Measurements from ENCODE around the gene RAD18. TPM values are rescaled to one million over a fixed set of nuclear protein-coding genes. Genes with fewer than 3 reads are reported as not detected.

The RAD18 gene
- total RNA-seq, 2 experiments from 2014 or later, result 39.9 to 44.8 TPM

DNA sequence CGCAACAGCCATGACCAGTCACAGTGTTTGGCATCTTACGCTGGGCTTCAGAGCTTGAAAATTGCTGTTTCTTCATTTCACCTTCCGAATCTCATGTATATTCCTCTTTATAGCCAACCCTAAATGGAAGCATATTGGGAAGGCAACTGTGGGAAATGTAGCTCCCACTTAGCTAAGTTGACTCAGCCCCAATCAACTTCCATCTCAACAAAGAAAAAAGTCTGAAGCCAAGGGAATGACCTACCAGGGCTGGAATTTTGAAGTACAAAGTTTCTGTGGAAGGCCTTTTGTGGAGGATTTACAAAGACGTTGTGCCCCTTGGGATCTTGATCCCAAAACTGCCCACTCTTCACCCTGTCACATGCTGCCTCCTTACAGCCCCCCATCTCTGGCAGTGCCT lies 108.6 kb downstream of the RAD18 start:
- H3K4me2 ChIP-seq (ENCODE audit: low read length), result no peak overlapping the region
- no peak overlapping the region for H3K27ac ChIP-seq (ENCODE audit: low read depth, low read length, poor library complexity, severe bottlenecking)
- no peaks in the 10 kb centered on the region for H3K4me1 ChIP-seq (ENCODE audit: insufficient read depth, low read length, poor library complexity, severe bottlenecking)
- CTCF ChIA-PET (ENCODE audit: unreplicated experiment), result no interaction called here
- no peaks in the 10 kb centered on the region for H3K79me2 ChIP-seq (ENCODE audit: insufficient read depth, low read depth, low read length)
- H4K20me1 ChIP-seq (ENCODE audit: insufficient read depth, low read length), result no peaks in the 10 kb centered on the region
- no peak overlapping the region for H3K4me3 ChIP-seq (ENCODE audit: low read depth, low read length, poor library complexity, severe bottlenecking)
- POLR2A ChIA-PET, result interaction anchor here (1.2 kb wide), 1 partner anchor 23 kb away, joined by 3 read pairs; no protein-coding TSS in a partner anchor
- intact Hi-C loops (cut with micrococcal nuclease; ENCODE audit: unreplicated experiment), result no loop called here
- H2AFZ ChIP-seq (ENCODE audit: low read length), result no peak overlapping the region
- no peaks in the 10 kb centered on the region for H3K9me3 ChIP-seq (ENCODE audit: low read length)
- no peaks in the 10 kb centered on the region for H3K36me3 ChIP-seq (ENCODE audit: insufficient read depth, low read length)
- no TSS peak for BruUV-seq (replicated peaks)
- H3K9me2 ChIP-seq (ENCODE audit: insufficient read depth, low read length), result no peaks in the 10 kb centered on the region
- TF ChIP-seq CTCF (conservative IDR thresholded peaks at IDR 0.05; ENCODE audit: low read length), result no peak
- TF ChIP-seq EZH2phosphoT487 (IDR thresholded peaks at IDR 0.05; ENCODE audit: borderline replicate concordance, low read depth, low read length), result no peak
- DNase-seq (ENCODE audit: low spot score), result no peak

DNA sequence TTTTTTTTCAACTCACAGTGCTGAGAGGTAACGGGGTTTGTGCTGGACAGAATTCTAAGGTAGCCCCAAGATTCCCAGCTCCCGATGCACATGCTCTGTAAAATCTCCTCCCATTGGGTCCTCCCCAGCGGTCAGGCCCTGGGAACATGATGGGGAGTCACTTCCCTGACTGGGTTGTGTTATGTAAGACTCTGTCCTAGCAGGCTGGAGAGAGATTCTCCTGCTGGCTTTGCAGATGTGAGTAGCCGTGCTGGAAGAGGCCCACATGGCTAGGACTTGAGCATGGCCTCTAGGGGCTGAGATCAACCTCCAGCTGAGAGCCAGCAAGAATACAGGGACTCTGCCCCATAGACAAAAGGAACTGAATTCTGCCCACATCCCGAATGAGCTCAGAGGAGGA lies 110.2 kb downstream of the RAD18 start:
- no TSS peak for BruUV-seq (replicated peaks)
- Histone ChIP-seq H3K27ac (ENCODE audit: low read depth, low read length, poor library complexity, severe bottlenecking) (no peak overlapping the region), H3K4me2 (ENCODE audit: low read length) (no peak overlapping the region), H3K9me2 (ENCODE audit: insufficient read depth, low read length) (no peaks in the 10 kb centered on the region), H3K4me3 (ENCODE audit: low read depth, low read length, poor library complexity, severe bottlenecking) (no peak overlapping the region), H4K20me1 (ENCODE audit: insufficient read depth, low read length) (no peaks in the 10 kb centered on the region), H3K4me1 (ENCODE audit: insufficient read depth, low read length, poor library complexity, severe bottlenecking) (no peaks in the 10 kb centered on the region), H3K9me3 (ENCODE audit: low read length) (no peaks in the 10 kb centered on the region), H3K79me2 (ENCODE audit: insufficient read depth, low read depth, low read length) (no peaks in the 10 kb centered on the region), H3K36me3 (ENCODE audit: insufficient read depth, low read length) (no peaks in the 10 kb centered on the region), H2AFZ (ENCODE audit: low read length) (no peak overlapping the region)
- no peak for TF ChIP-seq CTCF (conservative IDR thresholded peaks at IDR 0.05; ENCODE audit: low read length)
- TF ChIP-seq EZH2phosphoT487 (IDR thresholded peaks at IDR 0.05; ENCODE audit: borderline replicate concordance, low read depth, low read length), result no peak
- intact Hi-C loops (cut with micrococcal nuclease; ENCODE audit: unreplicated experiment), result no loop called here
- DNase-seq (ENCODE audit: low spot score), result no peak
- CTCF ChIA-PET (ENCODE audit: unreplicated experiment), result no interaction called here
- POLR2A ChIA-PET, result no interaction called here

DNA sequence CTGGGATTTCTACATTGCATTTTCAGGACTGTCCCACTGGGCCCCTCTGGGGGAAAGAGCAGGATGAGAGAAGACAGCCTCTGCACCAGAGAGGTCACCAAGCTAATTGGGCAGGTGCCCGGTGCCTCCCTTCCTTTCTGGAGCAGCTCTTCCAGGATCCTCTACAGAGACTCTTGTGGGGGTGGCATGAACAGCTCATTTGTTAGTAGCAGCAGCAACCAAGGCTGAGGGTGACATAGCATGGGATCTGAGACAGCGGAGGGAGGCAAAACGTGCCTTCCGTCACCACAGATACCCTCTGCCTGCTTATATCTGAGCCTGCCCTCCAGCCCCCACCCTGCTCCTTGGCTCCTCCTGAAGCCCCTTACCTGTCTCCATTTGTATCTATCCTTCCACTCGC lies 110.8 kb downstream of the RAD18 start:
- no peaks in the 10 kb centered on the region for H3K36me3 ChIP-seq (ENCODE audit: insufficient read depth, low read length)
- DNase-seq (ENCODE audit: low spot score), result no peak

More for the DNA sequence above, 110.8 kb downstream of the RAD18 start:
- intact Hi-C loops (cut with micrococcal nuclease; ENCODE audit: unreplicated experiment), result no loop called here
- no TSS peak for BruUV-seq (replicated peaks)
- Histone ChIP-seq H3K4me1 (ENCODE audit: insufficient read depth, low read length, poor library complexity, severe bottlenecking) (no peaks in the 10 kb centered on the region), H3K4me2 (ENCODE audit: low read length) (no peak overlapping the region), H3K9me3 (ENCODE audit: low read length) (no peaks in the 10 kb centered on the region), H4K20me1 (ENCODE audit: insufficient read depth, low read length) (no peaks in the 10 kb centered on the region), H3K4me3 (ENCODE audit: low read depth, low read length, poor library complexity, severe bottlenecking) (no peak overlapping the region), H3K9me2 (ENCODE audit: insufficient read depth, low read length) (no peaks in the 10 kb centered on the region), H3K79me2 (ENCODE audit: insufficient read depth, low read depth, low read length) (no peaks in the 10 kb centered on the region), H2AFZ (ENCODE audit: low read length) (no peak overlapping the region), H3K27ac (ENCODE audit: low read depth, low read length, poor library complexity, severe bottlenecking) (no peak overlapping the region)
- TF ChIP-seq CTCF (conservative IDR thresholded peaks at IDR 0.05; ENCODE audit: low read length) (no peak), EZH2phosphoT487 (IDR thresholded peaks at IDR 0.05; ENCODE audit: borderline replicate concordance, low read depth, low read length) (no peak)
- POLR2A ChIA-PET, result interaction anchor here (0.7 kb wide), 1 partner anchor 193 kb away, joined by 3 read pairs; no protein-coding TSS in a partner anchor
- CTCF ChIA-PET (ENCODE audit: unreplicated experiment), result no interaction called here
